Kidney (tissue), 22 donors: ENCODE data around the gene ECSCR. TPM values are rescaled to one million over a fixed set of nuclear protein-coding genes. Genes with fewer than 3 reads are reported as not detected.
"Not testable (repeated sequence)": the region's sequence is repeated elsewhere in the genome, so short reads cannot be mapped to it uniquely, and the experiment has no call there.

Experiments used
- DNase-seq, 5 donors: peaks; one replicate each; pipeline ENCODE4 v3.0.0-alpha.2; 2013 to 2020
- FAIRE-seq: peaks from 2 replicates; lab custom pipeline; 2012; peaks lifted over from hg19 to GRCh38; lab: Jason Lieb, UNC
- H3K27ac ChIP-seq, 2 donors: one replicate each; pipeline ENCODE4 v1.7.0; 2013; ENCODE audit warnings: low read depth in 2 of 2, low read length in 2 of 2, inconsistent platforms in 1 of 2
- H3K27me3 ChIP-seq: one replicate; pipeline ENCODE4 v1.7.1; 2013; ENCODE audit warnings: low read length, inconsistent platforms; ENCODE audit not compliant: control insufficient read depth, insufficient read depth
- H3K36me3 ChIP-seq, 3 donors: one replicate each; pipeline versions ENCODE4 v1.7.0 to v1.7.1; 2013; ENCODE audit warnings: low read length in 3 of 3, control low read depth in 1 of 3, inconsistent platforms in 1 of 3; ENCODE audit not compliant: insufficient read depth in 3 of 3, control insufficient read depth in 2 of 3
- H3K4me1 ChIP-seq, 3 donors: one replicate each; pipeline versions ENCODE4 v1.7.0 to v1.7.1; 2013; ENCODE audit warnings: low read length in 3 of 3, inconsistent platforms in 1 of 3, low read depth in 1 of 3; ENCODE audit not compliant: control insufficient read depth in 2 of 3, insufficient read depth in 2 of 3
- H3K4me3 ChIP-seq, 3 donors: one replicate each; pipeline versions ENCODE4 v1.7.0 to v1.8.1; 2013; ENCODE audit warnings: low read length in 3 of 3, control low read depth in 1 of 3, inconsistent platforms in 1 of 3
- H3K9ac ChIP-seq, 3 donors: one replicate each; pipeline versions ENCODE4 v1.7.0 to v1.7.1; 2013; ENCODE audit warnings: low read length in 3 of 3, control low read depth in 1 of 3, inconsistent platforms in 1 of 3
- H3K9me3 ChIP-seq, 3 donors: one replicate each; pipeline versions ENCODE4 v1.7.0 to v1.7.1; 2013; ENCODE audit warnings: low read length in 3 of 3, control low read depth in 1 of 3, inconsistent platforms in 1 of 3; ENCODE audit not compliant: control insufficient read depth in 2 of 3, insufficient read depth in 1 of 3
- CTCF ChIP-seq: IDR thresholded peaks from 3 replicates; pipeline ENCODE4 v1.5.1; 2012; ENCODE audit warnings: mild to moderate bottlenecking, moderate library complexity, borderline replicate concordance; ENCODE audit not compliant: insufficient read depth; ENCODE audit errors: extremely low read depth
- intact Hi-C: fragments of 100-400 bp; cut with DNase I; formaldehyde crosslinking; loops from one replicate; pipeline ENCODE4 v1.11.1; 2022
- long read RNA-seq, 10 donors: library from polyadenylated mRNA in 1 of 10; unstranded in 1 of 10; transcript quantifications; one replicate each; pipeline ENCODE4 v2.0.0 and lab custom pipeline, GENCODE V29; 2021 to 2026
- polyA plus RNA-seq: library from polyadenylated mRNA; stranded (reverse); fragments of 350-450 nt; fragmentation: Illumina TruSeq; extraction: RNeasy Lipid Tissue Mini Kit (QIAGEN cat#74804); gene quantifications from one replicate; pipeline ENCODE4 v1.2.3, GENCODE V29; 2014; ENCODE audit warnings: low read depth, low replicate concordance; ENCODE audit not compliant: insufficient read depth
- total RNA-seq: library from RNA; stranded (reverse); fragmentation: NEBNext Ultra II Directional; extraction: Animal tissue kit (Norgen Biotek cat#: 25700); gene quantifications from one replicate; pipeline ENCODE4 v1.2.1, GENCODE V29; 2021
- donor health status: control.
- donor health status: control.
- donor health status: control.
- donor health status: control.
- donor health status: control.
- donor health status: DM: yes; HTN: yes; CAD: no.
- donor health status: Normal renal cell carcinoma (clear cell type).

The ECSCR gene
- 34.9 TPM for total RNA-seq
- polyA plus RNA-seq = 31.9 TPM
- long read RNA-seq, donor 1, partial matches to known transcripts = 0 of 3 reads
- long read RNA-seq, donor 1, other reads (novel, unspliced or antisense) = 0 of 3 reads
- long read RNA-seq, donor 2, partial matches to known transcripts = 0 of 3 reads
- long read RNA-seq, donor 2, other reads (novel, unspliced or antisense) = 0 of 3 reads
- long read RNA-seq, donor 3, transcript ECSCR-201 (10 exons, 1,035 nt) = major isoform, 7 of 7 reads
- long read RNA-seq, donor 3, partial matches to known transcripts = 0 of 7 reads
- long read RNA-seq, donor 3, other reads (novel, unspliced or antisense) = 0 of 7 reads
- long read RNA-seq, donor 4, partial matches to known transcripts = 0 of 3 reads
- long read RNA-seq, donor 4, other reads (novel, unspliced or antisense) = 0 of 3 reads
- long read RNA-seq, donor 5, partial matches to known transcripts = 0 of 1 reads
- long read RNA-seq, donor 5, other reads (novel, unspliced or antisense) = 0 of 1 reads
- long read RNA-seq, donor 6, transcript ECSCR-201 (10 exons, 1,035 nt) = major isoform, 5 of 5 reads
- long read RNA-seq, donor 6, partial matches to known transcripts = 0 of 5 reads
- long read RNA-seq, donor 6, other reads (novel, unspliced or antisense) = 0 of 5 reads
- long read RNA-seq, donor 7, transcript ECSCR-201 (10 exons, 1,035 nt) = major isoform, 6 of 15 reads
- long read RNA-seq, donor 7, partial matches to known transcripts = 9 of 15 reads
- long read RNA-seq, donor 7, other reads (novel, unspliced or antisense) = 0 of 15 reads
- long read RNA-seq, donor 8, partial matches to known transcripts = 0 of 2 reads
- long read RNA-seq, donor 8, other reads (novel, unspliced or antisense) = 0 of 2 reads
- long read RNA-seq, donor 9, partial matches to known transcripts = 0 of 2 reads
- long read RNA-seq, donor 9, other reads (novel, unspliced or antisense) = 0 of 2 reads
- long read RNA-seq, donor 10, transcript ECSCR-201 (10 exons, 1,035 nt) = major isoform, 5 of 5 reads
- long read RNA-seq, donor 10, partial matches to known transcripts = 0 of 5 reads
- long read RNA-seq, donor 10, other reads (novel, unspliced or antisense) = 0 of 5 reads

GRCh38 chr5:139462586-139463276 lies at the start of gene ECSCR:
Gene ECSCR, minus strand, starts transcription at chr5:139462743. Its CDS starts 73 bp downstream, at chr5:139462670.
- FAIRE-seq (no peak), DNase-seq (peak in 1 of 5 donors; percentile 57)
- no peaks in the 10 kb centered on the region for H3K4me1 ChIP-seq
- no peak for TF ChIP-seq CTCF
- no peaks in the 10 kb centered on the region for H3K9me3 ChIP-seq
- peak within 1 kb of the TSS in 1 of 3 donors; percentile 12 for H3K9ac ChIP-seq
- no peaks in the 10 kb centered on the region for H3K36me3 ChIP-seq
- H3K4me3 ChIP-seq = peak within 1 kb of the TSS; percentile 6 to 50 (median 38)
- H3K27ac ChIP-seq = peak within 1 kb of the TSS; percentile 43 to 59
- no peaks in the 10 kb centered on the region for H3K27me3 ChIP-seq
- intact Hi-C loops = no loop called here

- H3K9ac ChIP-seq, FAIRE-seq, H3K4me3 ChIP-seq, H3K27me3 ChIP-seq, H3K27ac ChIP-seq, DNase-seq, H3K4me1 ChIP-seq, intact Hi-C loops, H3K36me3 ChIP-seq, H3K9me3 ChIP-seq: not testable (repeated sequence)
Observed at GRCh38 chr5:139504722-139505121, 42.2 kb upstream of the ECSCR start.

- H3K36me3 ChIP-seq, H3K27me3 ChIP-seq, H3K4me1 ChIP-seq, FAIRE-seq, H3K4me3 ChIP-seq, DNase-seq, H3K9ac ChIP-seq, H3K27ac ChIP-seq, H3K9me3 ChIP-seq, intact Hi-C loops: not testable (repeated sequence)
Observed at GRCh38 chr5:139503879-139504278, 41.3 kb upstream of the ECSCR start.

GRCh38 chr5:139503036-139503817 lies 40.7 kb upstream of the ECSCR start:
- DNase-seq, H3K4me1 ChIP-seq, H3K36me3 ChIP-seq, H3K4me3 ChIP-seq, H3K27ac ChIP-seq, H3K27me3 ChIP-seq, FAIRE-seq, H3K9me3 ChIP-seq, H3K9ac ChIP-seq, intact Hi-C loops: not testable (repeated sequence)
